ENCODE results near the gene STAC3. TPM values are rescaled to one million over a fixed set of nuclear protein-coding genes. Genes with fewer than 3 reads are reported as not detected.

Gene STAC3
- total and polyA plus RNA-seq, 2 of the 8 experiments (the other 6 are each of a cell fraction or from before 2014, with no cell fraction given): 0.70 to 1.3 TPM

- TF ChIP-seq, protein P1, sequence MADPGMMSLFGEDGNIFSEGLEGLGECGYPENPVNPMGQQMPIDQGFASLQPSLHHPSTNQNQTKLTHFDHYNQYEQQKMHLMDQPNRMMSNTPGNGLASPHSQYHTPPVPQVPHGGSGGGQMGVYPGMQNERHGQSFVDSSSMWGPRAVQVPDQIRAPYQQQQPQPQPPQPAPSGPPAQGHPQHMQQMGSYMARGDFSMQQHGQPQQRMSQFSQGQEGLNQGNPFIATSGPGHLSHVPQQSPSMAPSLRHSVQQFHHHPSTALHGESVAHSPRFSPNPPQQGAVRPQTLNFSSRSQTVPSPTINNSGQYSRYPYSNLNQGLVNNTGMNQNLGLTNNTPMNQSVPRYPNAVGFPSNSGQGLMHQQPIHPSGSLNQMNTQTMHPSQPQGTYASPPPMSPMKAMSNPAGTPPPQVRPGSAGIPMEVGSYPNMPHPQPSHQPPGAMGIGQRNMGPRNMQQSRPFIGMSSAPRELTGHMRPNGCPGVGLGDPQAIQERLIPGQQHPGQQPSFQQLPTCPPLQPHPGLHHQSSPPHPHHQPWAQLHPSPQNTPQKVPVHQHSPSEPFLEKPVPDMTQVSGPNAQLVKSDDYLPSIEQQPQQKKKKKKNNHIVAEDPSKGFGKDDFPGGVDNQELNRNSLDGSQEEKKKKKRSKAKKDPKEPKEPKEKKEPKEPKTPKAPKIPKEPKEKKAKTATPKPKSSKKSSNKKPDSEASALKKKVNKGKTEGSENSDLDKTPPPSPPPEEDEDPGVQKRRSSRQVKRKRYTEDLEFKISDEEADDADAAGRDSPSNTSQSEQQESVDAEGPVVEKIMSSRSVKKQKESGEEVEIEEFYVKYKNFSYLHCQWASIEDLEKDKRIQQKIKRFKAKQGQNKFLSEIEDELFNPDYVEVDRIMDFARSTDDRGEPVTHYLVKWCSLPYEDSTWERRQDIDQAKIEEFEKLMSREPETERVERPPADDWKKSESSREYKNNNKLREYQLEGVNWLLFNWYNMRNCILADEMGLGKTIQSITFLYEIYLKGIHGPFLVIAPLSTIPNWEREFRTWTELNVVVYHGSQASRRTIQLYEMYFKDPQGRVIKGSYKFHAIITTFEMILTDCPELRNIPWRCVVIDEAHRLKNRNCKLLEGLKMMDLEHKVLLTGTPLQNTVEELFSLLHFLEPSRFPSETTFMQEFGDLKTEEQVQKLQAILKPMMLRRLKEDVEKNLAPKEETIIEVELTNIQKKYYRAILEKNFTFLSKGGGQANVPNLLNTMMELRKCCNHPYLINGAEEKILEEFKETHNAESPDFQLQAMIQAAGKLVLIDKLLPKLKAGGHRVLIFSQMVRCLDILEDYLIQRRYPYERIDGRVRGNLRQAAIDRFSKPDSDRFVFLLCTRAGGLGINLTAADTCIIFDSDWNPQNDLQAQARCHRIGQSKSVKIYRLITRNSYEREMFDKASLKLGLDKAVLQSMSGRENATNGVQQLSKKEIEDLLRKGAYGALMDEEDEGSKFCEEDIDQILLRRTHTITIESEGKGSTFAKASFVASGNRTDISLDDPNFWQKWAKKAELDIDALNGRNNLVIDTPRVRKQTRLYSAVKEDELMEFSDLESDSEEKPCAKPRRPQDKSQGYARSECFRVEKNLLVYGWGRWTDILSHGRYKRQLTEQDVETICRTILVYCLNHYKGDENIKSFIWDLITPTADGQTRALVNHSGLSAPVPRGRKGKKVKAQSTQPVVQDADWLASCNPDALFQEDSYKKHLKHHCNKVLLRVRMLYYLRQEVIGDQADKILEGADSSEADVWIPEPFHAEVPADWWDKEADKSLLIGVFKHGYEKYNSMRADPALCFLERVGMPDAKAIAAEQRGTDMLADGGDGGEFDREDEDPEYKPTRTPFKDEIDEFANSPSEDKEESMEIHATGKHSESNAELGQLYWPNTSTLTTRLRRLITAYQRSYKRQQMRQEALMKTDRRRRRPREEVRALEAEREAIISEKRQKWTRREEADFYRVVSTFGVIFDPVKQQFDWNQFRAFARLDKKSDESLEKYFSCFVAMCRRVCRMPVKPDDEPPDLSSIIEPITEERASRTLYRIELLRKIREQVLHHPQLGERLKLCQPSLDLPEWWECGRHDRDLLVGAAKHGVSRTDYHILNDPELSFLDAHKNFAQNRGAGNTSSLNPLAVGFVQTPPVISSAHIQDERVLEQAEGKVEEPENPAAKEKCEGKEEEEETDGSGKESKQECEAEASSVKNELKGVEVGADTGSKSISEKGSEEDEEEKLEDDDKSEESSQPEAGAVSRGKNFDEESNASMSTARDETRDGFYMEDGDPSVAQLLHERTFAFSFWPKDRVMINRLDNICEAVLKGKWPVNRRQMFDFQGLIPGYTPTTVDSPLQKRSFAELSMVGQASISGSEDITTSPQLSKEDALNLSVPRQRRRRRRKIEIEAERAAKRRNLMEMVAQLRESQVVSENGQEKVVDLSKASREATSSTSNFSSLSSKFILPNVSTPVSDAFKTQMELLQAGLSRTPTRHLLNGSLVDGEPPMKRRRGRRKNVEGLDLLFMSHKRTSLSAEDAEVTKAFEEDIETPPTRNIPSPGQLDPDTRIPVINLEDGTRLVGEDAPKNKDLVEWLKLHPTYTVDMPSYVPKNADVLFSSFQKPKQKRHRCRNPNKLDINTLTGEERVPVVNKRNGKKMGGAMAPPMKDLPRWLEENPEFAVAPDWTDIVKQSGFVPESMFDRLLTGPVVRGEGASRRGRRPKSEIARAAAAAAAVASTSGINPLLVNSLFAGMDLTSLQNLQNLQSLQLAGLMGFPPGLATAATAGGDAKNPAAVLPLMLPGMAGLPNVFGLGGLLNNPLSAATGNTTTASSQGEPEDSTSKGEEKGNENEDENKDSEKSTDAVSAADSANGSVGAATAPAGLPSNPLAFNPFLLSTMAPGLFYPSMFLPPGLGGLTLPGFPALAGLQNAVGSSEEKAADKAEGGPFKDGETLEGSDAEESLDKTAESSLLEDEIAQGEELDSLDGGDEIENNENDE (IDR thresholded peaks at IDR 0.05; ENCODE audit: insufficient replicate concordance, low read length): no peak
- TF ChIP-seq MAFK (IDR thresholded peaks at IDR 0.05; ENCODE audit: low read depth, low read length) (no peak), SP2 (IDR thresholded peaks at IDR 0.05; ENCODE audit: low read length) (no peak), ATF3 (IDR thresholded peaks at IDR 0.05; ENCODE audit: insufficient read depth, low read depth, low read length) (no peak), KDM5A (IDR thresholded peaks at IDR 0.05; ENCODE audit: low read length) (no peak), BACH1 (IDR thresholded peaks at IDR 0.05; ENCODE audit: low read length) (no peak), SP4 (IDR thresholded peaks at IDR 0.05; ENCODE audit: low read length) (no peak)
These were observed 446 bp downstream of the STAC3 start (continued) for GRCh38 chr12:57250541-57250940.
